Measurements from ENCODE around the gene KREMEN2.

KREMEN2 gene

GRCh38 chr16:2966043-2966807 is 2.1 kb downstream of the KREMEN2 start:
- H3K4me2 ChIP-seq (ENCODE audit: low read length): peak overlapping the region; percentile 76
- peak overlapping the region; percentile 31; the same call in 1 of the 2 replicates for H3K9ac ChIP-seq (ENCODE audit: low read length)
- peaks cover 45% of the 10 kb centered on the region for H3K79me2 ChIP-seq (ENCODE audit: low read length)
- H3K9me3 ChIP-seq (ENCODE audit: insufficient read depth, low read length): no peaks in the 10 kb centered on the region
- H3K4me3 ChIP-seq (ENCODE audit: low read length): peak overlapping the region; percentile 75
- H3K4me1 ChIP-seq (ENCODE audit: low read length): peaks cover 39% of the 10 kb centered on the region
- H4K20me1 ChIP-seq (ENCODE audit: insufficient read depth, low read length): peaks cover 21% of the 10 kb centered on the region
- TF ChIP-seq CTCF (IDR thresholded peaks at IDR 0.05; ENCODE audit: low read depth, low read length): no peak
- TF ChIP-seq EZH2phosphoT487 (IDR thresholded peaks at IDR 0.05; ENCODE audit: low read depth): no peak
- peaks cover 9% of the 10 kb centered on the region for H3K36me3 ChIP-seq (replicated peaks; ENCODE audit: low read depth, low read length)
- H3K27ac ChIP-seq (ENCODE audit: low read length): peak overlapping the region; percentile 61
- no peak overlapping the region for H2AFZ ChIP-seq (ENCODE audit: low read depth, low read length)
- no peaks in the 10 kb centered on the region for H3K27me3 ChIP-seq (ENCODE audit: low read depth, low read length)

- Histone ChIP-seq H2AFZ (ENCODE audit: low read depth, low read length) (no peak overlapping the region), H3K4me2 (ENCODE audit: low read length) (no peak overlapping the region), H4K20me1 (ENCODE audit: insufficient read depth, low read length) (peaks cover 27% of the 10 kb centered on the region), H3K4me3 (ENCODE audit: low read length) (no peak overlapping the region), H3K27me3 (ENCODE audit: low read depth, low read length) (no peaks in the 10 kb centered on the region), H3K27ac (ENCODE audit: low read length) (no peak overlapping the region), H3K36me3 (replicated peaks; ENCODE audit: low read depth, low read length) (peaks cover 9% of the 10 kb centered on the region), H3K9ac (ENCODE audit: low read length) (no peak overlapping the region), H3K79me2 (ENCODE audit: low read length) (peaks cover 50% of the 10 kb centered on the region), H3K4me1 (ENCODE audit: low read length) (peaks cover 34% of the 10 kb centered on the region), H3K9me3 (ENCODE audit: insufficient read depth, low read length) (no peaks in the 10 kb centered on the region)
- TF ChIP-seq EZH2phosphoT487 (IDR thresholded peaks at IDR 0.05; ENCODE audit: low read depth) (no peak), CTCF (IDR thresholded peaks at IDR 0.05; ENCODE audit: low read depth, low read length) (no peak)
These were observed 2.7 kb downstream of the KREMEN2 start for GRCh38 chr16:2966808-2967191.

GRCh38 chr16:2967211-2967631 is 3.1 kb downstream of the KREMEN2 start:
- Histone ChIP-seq H3K4me2 (ENCODE audit: low read length) (no peak overlapping the region), H3K27ac (ENCODE audit: low read length) (no peak overlapping the region), H3K4me3 (ENCODE audit: low read length) (no peak overlapping the region), H4K20me1 (ENCODE audit: insufficient read depth, low read length) (peaks cover 31% of the 10 kb centered on the region), H3K9ac (ENCODE audit: low read length) (no peak overlapping the region), H3K9me3 (ENCODE audit: insufficient read depth, low read length) (no peaks in the 10 kb centered on the region), H3K4me1 (ENCODE audit: low read length) (peaks cover 30% of the 10 kb centered on the region), H3K27me3 (ENCODE audit: low read depth, low read length) (no peaks in the 10 kb centered on the region), H3K36me3 (replicated peaks; ENCODE audit: low read depth, low read length) (peaks cover 13% of the 10 kb centered on the region), H2AFZ (ENCODE audit: low read depth, low read length) (no peak overlapping the region), H3K79me2 (ENCODE audit: low read length) (peaks cover 49% of the 10 kb centered on the region)
- no peak for TF ChIP-seq CTCF (IDR thresholded peaks at IDR 0.05; ENCODE audit: low read depth, low read length)
- TF ChIP-seq EZH2phosphoT487 (IDR thresholded peaks at IDR 0.05; ENCODE audit: low read depth): no peak

- Histone ChIP-seq H3K4me2 (ENCODE audit: low read length) (peak overlapping the region; percentile 85), H3K9ac (ENCODE audit: low read length) (no peak overlapping the region), H4K20me1 (ENCODE audit: insufficient read depth, low read length) (peaks cover 36% of the 10 kb centered on the region), H3K4me1 (ENCODE audit: low read length) (peaks cover 26% of the 10 kb centered on the region), H3K36me3 (replicated peaks; ENCODE audit: low read depth, low read length) (peaks cover 18% of the 10 kb centered on the region), H3K27ac (ENCODE audit: low read length) (peak overlapping the region; percentile 91), H3K79me2 (ENCODE audit: low read length) (peaks cover 44% of the 10 kb centered on the region), H3K27me3 (ENCODE audit: low read depth, low read length) (no peaks in the 10 kb centered on the region), H3K4me3 (ENCODE audit: low read length) (peak overlapping the region; percentile 97), H3K9me3 (ENCODE audit: insufficient read depth, low read length) (no peaks in the 10 kb centered on the region), H2AFZ (ENCODE audit: low read depth, low read length) (no peak overlapping the region)
- no peak for TF ChIP-seq CTCF (IDR thresholded peaks at IDR 0.05; ENCODE audit: low read depth, low read length)
- no peak for TF ChIP-seq EZH2phosphoT487 (IDR thresholded peaks at IDR 0.05; ENCODE audit: low read depth)
These were observed 3.7 kb downstream of the KREMEN2 start for GRCh38 chr16:2967721-2968161.
